ENCODE results near the gene HCN4.

- TF ChIP-seq POLR2A (IDR thresholded peaks at IDR 0.05) (no peak), CTCF (IDR thresholded peaks at IDR 0.05) (no peak), EP300 (IDR thresholded peaks at IDR 0.05) (no peak), POLR2AphosphoS5 (IDR thresholded peaks at IDR 0.05) (no peak)
Observed at GRCh38 chr15:73386886-73387506, 18.2 kb upstream of the HCN4 start.
